ENCODE results near the gene DNAH2. TPM values are rescaled to one million over a fixed set of nuclear protein-coding genes. Genes with fewer than 3 reads are reported as not detected.

The DNAH2 gene
- total and polyA plus RNA-seq, 2 experiments from 2014 or later: 0.77 to 2.1 TPM

- TF ChIP-seq CTCF (IDR thresholded peaks at IDR 0.05; ENCODE audit: poor library complexity) (no peak), EZH2phosphoT487 (IDR thresholded peaks at IDR 0.05; ENCODE audit: low read depth, severe bottlenecking, unreplicated experiment) (no peak), EZH2 (IDR thresholded peaks at IDR 0.05; ENCODE audit: borderline replicate concordance) (no peak)
- Histone ChIP-seq H3K9me3 (ENCODE audit: low read depth) (no peaks in the 10 kb centered on the region), H3K27ac (no peak overlapping the region), H3K36me3 (replicated peaks; ENCODE audit: insufficient read depth, low read depth) (no peaks in the 10 kb centered on the region), H3K4me2 (no peak overlapping the region), H3K27me3 (no peaks in the 10 kb centered on the region), H3K9me2 (replicated peaks; ENCODE audit: insufficient read depth) (no peaks in the 10 kb centered on the region), H4K20me1 (ENCODE audit: insufficient read depth, poor library complexity, severe bottlenecking) (no peaks in the 10 kb centered on the region), H3K4me3 (no peak overlapping the region), H3K4me1 (ENCODE audit: insufficient read depth) (peaks cover 3% of the 10 kb centered on the region), H3K79me2 (peaks cover 25% of the 10 kb centered on the region), H2AFZ (no peak overlapping the region)
- DNase-seq (ENCODE audit: low spot score): no peak
- 88% methylated on average over 5 of the region's 5 CpGs for WGBS (ENCODE audit: low lambda C conversion rate, missing lambda C conversion rate)
Measured at GRCh38 chr17:7867881-7868329, 150.4 kb downstream of the DNAH2 start.

GRCh38 chr17:7873051-7873450, 155.5 kb downstream of the DNAH2 start:
- no peak overlapping the region for H3K4me2 ChIP-seq
- no peak for DNase-seq (ENCODE audit: low spot score)
- H3K27me3 ChIP-seq: no peaks in the 10 kb centered on the region
- H4K20me1 ChIP-seq (ENCODE audit: insufficient read depth, poor library complexity, severe bottlenecking): no peaks in the 10 kb centered on the region
- no peaks in the 10 kb centered on the region for H3K36me3 ChIP-seq (replicated peaks; ENCODE audit: insufficient read depth, low read depth)
- peaks cover 11% of the 10 kb centered on the region for H3K79me2 ChIP-seq
- no peaks in the 10 kb centered on the region for H3K9me2 ChIP-seq (replicated peaks; ENCODE audit: insufficient read depth)
- no peaks in the 10 kb centered on the region for H3K4me1 ChIP-seq (ENCODE audit: insufficient read depth)
- TF ChIP-seq EZH2phosphoT487 (IDR thresholded peaks at IDR 0.05; ENCODE audit: low read depth, severe bottlenecking, unreplicated experiment): no peak
- TF ChIP-seq EZH2 (IDR thresholded peaks at IDR 0.05; ENCODE audit: borderline replicate concordance): no peak
- no peaks in the 10 kb centered on the region for H3K9me3 ChIP-seq (ENCODE audit: low read depth)
- 53% methylated on average over 4 of the region's 4 CpGs for WGBS (ENCODE audit: low lambda C conversion rate, missing lambda C conversion rate)
- H2AFZ ChIP-seq: no peak overlapping the region
- no peak overlapping the region for H3K4me3 ChIP-seq
- H3K27ac ChIP-seq: no peak overlapping the region

GRCh38 chr17:7875804-7876370, 158.3 kb downstream of the DNAH2 start:
- Histone ChIP-seq H3K4me2 (no peak overlapping the region), H3K4me1 (ENCODE audit: insufficient read depth) (peaks cover 8% of the 10 kb centered on the region), H3K9me2 (replicated peaks; ENCODE audit: insufficient read depth) (no peaks in the 10 kb centered on the region), H3K36me3 (replicated peaks; ENCODE audit: insufficient read depth, low read depth) (no peaks in the 10 kb centered on the region), H2AFZ (no peak overlapping the region), H3K79me2 (peaks cover 19% of the 10 kb centered on the region), H3K27me3 (no peaks in the 10 kb centered on the region), H3K27ac (no peak overlapping the region), H4K20me1 (ENCODE audit: insufficient read depth, poor library complexity, severe bottlenecking) (no peaks in the 10 kb centered on the region), H3K4me3 (no peak overlapping the region), H3K9me3 (ENCODE audit: low read depth) (no peaks in the 10 kb centered on the region)
- DNase-seq (ENCODE audit: low spot score): no peak
- 100% methylated on average over 2 of the region's 2 CpGs for WGBS (ENCODE audit: low lambda C conversion rate, missing lambda C conversion rate)
- TF ChIP-seq CTCF (IDR thresholded peaks at IDR 0.05; ENCODE audit: poor library complexity) (no peak), EZH2phosphoT487 (IDR thresholded peaks at IDR 0.05; ENCODE audit: low read depth, severe bottlenecking, unreplicated experiment) (no peak), EZH2 (IDR thresholded peaks at IDR 0.05; ENCODE audit: borderline replicate concordance) (no peak)

- 95% methylated on average over 7 of the region's 7 CpGs for WGBS (ENCODE audit: low lambda C conversion rate, missing lambda C conversion rate)
- H3K9me3 ChIP-seq (ENCODE audit: low read depth): no peaks in the 10 kb centered on the region
- DNase-seq (ENCODE audit: low spot score): no peak
- H3K4me2 ChIP-seq: no peak overlapping the region
- H3K27ac ChIP-seq: no peak overlapping the region
- H3K27me3 ChIP-seq: no peaks in the 10 kb centered on the region
- H4K20me1 ChIP-seq (ENCODE audit: insufficient read depth, poor library complexity, severe bottlenecking): no peaks in the 10 kb centered on the region
- H3K4me3 ChIP-seq: no peak overlapping the region
- H3K79me2 ChIP-seq: peaks cover 26% of the 10 kb centered on the region
- H3K36me3 ChIP-seq (replicated peaks; ENCODE audit: insufficient read depth, low read depth): no peaks in the 10 kb centered on the region
- TF ChIP-seq EZH2 (IDR thresholded peaks at IDR 0.05; ENCODE audit: borderline replicate concordance): no peak
- TF ChIP-seq EZH2phosphoT487 (IDR thresholded peaks at IDR 0.05; ENCODE audit: low read depth, severe bottlenecking, unreplicated experiment): no peak
- TF ChIP-seq CTCF (IDR thresholded peaks at IDR 0.05; ENCODE audit: poor library complexity): no peak
- no peak overlapping the region for H2AFZ ChIP-seq
- peaks cover 31% of the 10 kb centered on the region for H3K4me1 ChIP-seq (ENCODE audit: insufficient read depth)
- no peaks in the 10 kb centered on the region for H3K9me2 ChIP-seq (replicated peaks; ENCODE audit: insufficient read depth)
Measured at GRCh38 chr17:7878234-7878633, 160.7 kb downstream of the DNAH2 start.

Data from hepatocyte (in vitro differentiated cells).